ENCODE data around the gene DNAJC16. TPM values are rescaled to one million over a fixed set of nuclear protein-coding genes. Genes with fewer than 3 reads are reported as not detected.
A peak's percentile ranks its signal among the peaks of the same experiment; 100 is the strongest.

The DNAJC16 gene
- total and polyA plus RNA-seq, 2 of the 13 experiments (the other 11 are each of a cell fraction or from before 2014, with no cell fraction given) = 11.4 to 15.4 TPM

DNA sequence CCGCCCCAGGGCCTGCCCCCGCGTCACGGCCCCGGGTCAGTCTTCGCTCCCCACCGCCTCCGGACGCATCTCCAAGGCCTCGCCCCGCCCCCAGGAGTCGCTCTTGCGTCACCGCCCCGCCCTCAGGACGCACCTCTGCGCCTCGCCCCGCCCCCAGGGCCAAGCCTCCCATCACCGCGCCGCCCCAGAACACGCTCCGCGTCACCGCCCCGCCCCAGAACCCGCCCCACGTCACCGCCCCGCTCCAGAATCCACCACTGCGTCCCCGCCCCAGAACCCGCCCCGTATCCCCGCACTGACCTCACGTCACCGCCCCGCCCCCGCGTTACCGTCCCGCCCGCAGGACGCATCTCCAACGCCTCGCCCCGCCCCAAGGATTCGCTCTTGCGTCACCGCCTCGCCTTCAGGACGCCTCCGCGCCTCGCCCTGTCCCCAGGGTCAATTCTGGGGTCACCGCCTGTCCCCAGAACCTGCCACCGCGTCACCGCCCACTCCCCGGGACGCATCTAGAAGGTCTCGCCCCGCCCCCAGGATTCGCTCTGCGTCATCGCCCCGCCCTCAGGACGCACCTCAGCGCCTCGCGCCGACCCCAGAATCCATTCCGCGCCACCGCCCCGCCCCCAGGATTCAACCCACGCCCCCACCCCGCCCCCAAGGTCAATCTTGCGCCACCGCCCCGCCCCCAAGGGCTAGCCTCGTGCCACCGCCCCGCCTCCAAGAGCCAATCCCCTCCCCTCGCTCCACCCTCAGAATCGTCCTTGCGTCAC, 2.2 kb upstream of the DNAJC16 start (continued):
- TF ChIP-seq THYN1 (CRISPR knock-in tag; IDR thresholded peaks at IDR 0.05; ENCODE audit: borderline replicate concordance, low read depth) (no peak), ZNF562 (CRISPR knock-in tag; IDR thresholded peaks at IDR 0.05; ENCODE audit: borderline replicate concordance) (no peak), ZNF3 (CRISPR knock-in tag; IDR thresholded peaks at IDR 0.05) (no peak), MLLT10 (CRISPR knock-in tag; IDR thresholded peaks at IDR 0.05) (no peak), ONECUT2 (CRISPR knock-in tag; IDR thresholded peaks at IDR 0.05) (no peak), TP53 (CRISPR knock-in tag; conservative IDR thresholded peaks at IDR 0.05) (no peak), SUZ12 (IDR thresholded peaks at IDR 0.05; ENCODE audit: low read depth, low read length) (no peak), ZNF747 (CRISPR knock-in tag; IDR thresholded peaks at IDR 0.05; ENCODE audit: borderline replicate concordance) (no peak), NR2F2 (IDR thresholded peaks at IDR 0.05; ENCODE audit: borderline replicate concordance, low read depth) (peak; percentile 49; the same call in 1 of the 2 replicates), ZNF350 (CRISPR knock-in tag; IDR thresholded peaks at IDR 0.05; ENCODE audit: borderline replicate concordance, low read depth) (0 out of 2 replicates have a peak, but pooled peaks have one; percentile 21), KAT7 (CRISPR knock-in tag; IDR thresholded peaks at IDR 0.05; ENCODE audit: borderline replicate concordance) (no peak), RBAK (CRISPR knock-in tag; IDR thresholded peaks at IDR 0.05) (no peak), ZNF10 (CRISPR knock-in tag; IDR thresholded peaks at IDR 0.05; ENCODE audit: borderline replicate concordance, low read depth) (no peak), SCMH1 (CRISPR knock-in tag; IDR thresholded peaks at IDR 0.05; ENCODE audit: borderline replicate concordance) (no peak)
- TF ChIP-seq, protein P1, sequence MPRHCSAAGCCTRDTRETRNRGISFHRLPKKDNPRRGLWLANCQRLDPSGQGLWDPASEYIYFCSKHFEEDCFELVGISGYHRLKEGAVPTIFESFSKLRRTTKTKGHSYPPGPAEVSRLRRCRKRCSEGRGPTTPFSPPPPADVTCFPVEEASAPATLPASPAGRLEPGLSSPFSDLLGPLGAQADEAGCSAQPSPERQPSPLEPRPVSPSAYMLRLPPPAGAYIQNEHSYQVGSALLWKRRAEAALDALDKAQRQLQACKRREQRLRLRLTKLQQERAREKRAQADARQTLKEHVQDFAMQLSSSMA (CRISPR knock-in tag; IDR thresholded peaks at IDR 0.05) = no peak
- TF ChIP-seq, protein P2, sequence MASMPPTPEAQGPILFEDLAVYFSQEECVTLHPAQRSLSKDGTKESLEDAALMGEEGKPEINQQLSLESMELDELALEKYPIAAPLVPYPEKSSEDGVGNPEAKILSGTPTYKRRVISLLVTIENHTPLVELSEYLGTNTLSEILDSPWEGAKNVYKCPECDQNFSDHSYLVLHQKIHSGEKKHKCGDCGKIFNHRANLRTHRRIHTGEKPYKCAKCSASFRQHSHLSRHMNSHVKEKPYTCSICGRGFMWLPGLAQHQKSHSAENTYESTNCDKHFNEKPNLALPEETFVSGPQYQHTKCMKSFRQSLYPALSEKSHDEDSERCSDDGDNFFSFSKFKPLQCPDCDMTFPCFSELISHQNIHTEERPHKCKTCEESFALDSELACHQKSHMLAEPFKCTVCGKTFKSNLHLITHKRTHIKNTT (CRISPR knock-in tag; IDR thresholded peaks at IDR 0.05) = no peak
- TF ChIP-seq, protein P3, sequence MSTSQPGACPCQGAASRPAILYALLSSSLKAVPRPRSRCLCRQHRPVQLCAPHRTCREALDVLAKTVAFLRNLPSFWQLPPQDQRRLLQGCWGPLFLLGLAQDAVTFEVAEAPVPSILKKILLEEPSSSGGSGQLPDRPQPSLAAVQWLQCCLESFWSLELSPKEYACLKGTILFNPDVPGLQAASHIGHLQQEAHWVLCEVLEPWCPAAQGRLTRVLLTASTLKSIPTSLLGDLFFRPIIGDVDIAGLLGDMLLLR (CRISPR knock-in tag; IDR thresholded peaks at IDR 0.05) = no peak
- TF ChIP-seq, protein P4, sequence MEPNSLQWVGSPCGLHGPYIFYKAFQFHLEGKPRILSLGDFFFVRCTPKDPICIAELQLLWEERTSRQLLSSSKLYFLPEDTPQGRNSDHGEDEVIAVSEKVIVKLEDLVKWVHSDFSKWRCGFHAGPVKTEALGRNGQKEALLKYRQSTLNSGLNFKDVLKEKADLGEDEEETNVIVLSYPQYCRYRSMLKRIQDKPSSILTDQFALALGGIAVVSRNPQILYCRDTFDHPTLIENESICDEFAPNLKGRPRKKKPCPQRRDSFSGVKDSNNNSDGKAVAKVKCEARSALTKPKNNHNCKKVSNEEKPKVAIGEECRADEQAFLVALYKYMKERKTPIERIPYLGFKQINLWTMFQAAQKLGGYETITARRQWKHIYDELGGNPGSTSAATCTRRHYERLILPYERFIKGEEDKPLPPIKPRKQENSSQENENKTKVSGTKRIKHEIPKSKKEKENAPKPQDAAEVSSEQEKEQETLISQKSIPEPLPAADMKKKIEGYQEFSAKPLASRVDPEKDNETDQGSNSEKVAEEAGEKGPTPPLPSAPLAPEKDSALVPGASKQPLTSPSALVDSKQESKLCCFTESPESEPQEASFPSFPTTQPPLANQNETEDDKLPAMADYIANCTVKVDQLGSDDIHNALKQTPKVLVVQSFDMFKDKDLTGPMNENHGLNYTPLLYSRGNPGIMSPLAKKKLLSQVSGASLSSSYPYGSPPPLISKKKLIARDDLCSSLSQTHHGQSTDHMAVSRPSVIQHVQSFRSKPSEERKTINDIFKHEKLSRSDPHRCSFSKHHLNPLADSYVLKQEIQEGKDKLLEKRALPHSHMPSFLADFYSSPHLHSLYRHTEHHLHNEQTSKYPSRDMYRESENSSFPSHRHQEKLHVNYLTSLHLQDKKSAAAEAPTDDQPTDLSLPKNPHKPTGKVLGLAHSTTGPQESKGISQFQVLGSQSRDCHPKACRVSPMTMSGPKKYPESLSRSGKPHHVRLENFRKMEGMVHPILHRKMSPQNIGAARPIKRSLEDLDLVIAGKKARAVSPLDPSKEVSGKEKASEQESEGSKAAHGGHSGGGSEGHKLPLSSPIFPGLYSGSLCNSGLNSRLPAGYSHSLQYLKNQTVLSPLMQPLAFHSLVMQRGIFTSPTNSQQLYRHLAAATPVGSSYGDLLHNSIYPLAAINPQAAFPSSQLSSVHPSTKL (CRISPR knock-in tag; IDR thresholded peaks at IDR 0.05) = no peak
- TF ChIP-seq, protein P5, sequence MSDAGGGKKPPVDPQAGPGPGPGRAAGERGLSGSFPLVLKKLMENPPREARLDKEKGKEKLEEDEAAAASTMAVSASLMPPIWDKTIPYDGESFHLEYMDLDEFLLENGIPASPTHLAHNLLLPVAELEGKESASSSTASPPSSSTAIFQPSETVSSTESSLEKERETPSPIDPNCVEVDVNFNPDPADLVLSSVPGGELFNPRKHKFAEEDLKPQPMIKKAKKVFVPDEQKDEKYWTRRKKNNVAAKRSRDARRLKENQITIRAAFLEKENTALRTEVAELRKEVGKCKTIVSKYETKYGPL (CRISPR knock-in tag; IDR thresholded peaks at IDR 0.05) = no peak
- TF ChIP-seq, protein P6, sequence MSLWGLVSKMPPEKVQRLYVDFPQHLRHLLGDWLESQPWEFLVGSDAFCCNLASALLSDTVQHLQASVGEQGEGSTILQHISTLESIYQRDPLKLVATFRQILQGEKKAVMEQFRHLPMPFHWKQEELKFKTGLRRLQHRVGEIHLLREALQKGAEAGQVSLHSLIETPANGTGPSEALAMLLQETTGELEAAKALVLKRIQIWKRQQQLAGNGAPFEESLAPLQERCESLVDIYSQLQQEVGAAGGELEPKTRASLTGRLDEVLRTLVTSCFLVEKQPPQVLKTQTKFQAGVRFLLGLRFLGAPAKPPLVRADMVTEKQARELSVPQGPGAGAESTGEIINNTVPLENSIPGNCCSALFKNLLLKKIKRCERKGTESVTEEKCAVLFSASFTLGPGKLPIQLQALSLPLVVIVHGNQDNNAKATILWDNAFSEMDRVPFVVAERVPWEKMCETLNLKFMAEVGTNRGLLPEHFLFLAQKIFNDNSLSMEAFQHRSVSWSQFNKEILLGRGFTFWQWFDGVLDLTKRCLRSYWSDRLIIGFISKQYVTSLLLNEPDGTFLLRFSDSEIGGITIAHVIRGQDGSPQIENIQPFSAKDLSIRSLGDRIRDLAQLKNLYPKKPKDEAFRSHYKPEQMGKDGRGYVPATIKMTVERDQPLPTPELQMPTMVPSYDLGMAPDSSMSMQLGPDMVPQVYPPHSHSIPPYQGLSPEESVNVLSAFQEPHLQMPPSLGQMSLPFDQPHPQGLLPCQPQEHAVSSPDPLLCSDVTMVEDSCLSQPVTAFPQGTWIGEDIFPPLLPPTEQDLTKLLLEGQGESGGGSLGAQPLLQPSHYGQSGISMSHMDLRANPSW (CRISPR knock-in tag; IDR thresholded peaks at IDR 0.05; ENCODE audit: borderline replicate concordance) = no peak

Measured in HepG2 (cell line).